Activated CD4-positive, alpha-beta T cell treated with anti-CD3 and anti-CD28 coated beads, Interleukin-2, amount 50 U/mL, for 24 hours (primary cell): ENCODE results near the gene ST7.
"Not testable (repeated sequence)": the region's sequence is repeated elsewhere in the genome, so short reads cannot be mapped to it uniquely, and the experiment has no call there.

Source experiments
- DNase-seq, 2 donors: peaks; one replicate each; pipeline ENCODE4 v3.0.0-alpha.2; 2020; ENCODE audit warnings: low read depth in 1 of 2, low spot score in 1 of 2

The ST7 gene

DNA sequence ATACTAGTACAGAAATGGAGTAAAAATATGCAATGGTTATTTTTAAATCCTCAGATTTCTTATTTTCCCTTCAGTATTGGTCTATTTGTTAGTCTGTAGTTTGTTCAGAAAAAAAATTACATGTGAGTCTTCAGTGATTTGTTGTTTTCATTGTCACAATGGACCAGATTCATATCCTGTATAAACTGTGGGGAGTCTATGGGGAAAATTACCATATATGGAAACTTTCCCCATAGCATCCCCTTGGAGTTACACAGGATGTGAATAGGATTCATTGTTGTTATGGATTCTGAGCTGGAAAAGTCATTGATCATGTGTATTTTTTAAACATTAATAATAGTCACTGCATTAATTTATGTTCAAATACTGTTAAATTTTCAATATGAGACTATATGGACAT, 72.6 kb downstream of the ST7 start:
- no peak for DNase-seq

DNA sequence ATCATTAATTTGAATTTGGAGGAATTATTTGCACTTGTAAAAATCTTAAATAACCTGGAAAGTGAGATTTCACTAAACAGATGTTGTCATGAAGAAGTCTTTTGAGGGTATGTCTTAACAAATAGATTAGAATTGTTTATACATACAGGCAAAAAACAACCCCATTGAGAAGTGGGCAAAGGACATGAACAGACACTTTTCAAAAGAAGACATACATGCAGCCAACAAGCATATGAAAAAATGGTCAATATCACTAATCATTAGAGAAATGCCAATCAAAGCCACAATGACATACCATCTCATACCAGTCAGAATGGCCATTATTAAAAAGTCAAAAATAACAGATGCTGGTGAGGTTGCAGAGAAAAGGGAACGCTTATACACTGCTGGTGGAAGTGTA, 77.0 kb downstream of the ST7 start:
- DNase-seq = not testable (repeated sequence)

DNA sequence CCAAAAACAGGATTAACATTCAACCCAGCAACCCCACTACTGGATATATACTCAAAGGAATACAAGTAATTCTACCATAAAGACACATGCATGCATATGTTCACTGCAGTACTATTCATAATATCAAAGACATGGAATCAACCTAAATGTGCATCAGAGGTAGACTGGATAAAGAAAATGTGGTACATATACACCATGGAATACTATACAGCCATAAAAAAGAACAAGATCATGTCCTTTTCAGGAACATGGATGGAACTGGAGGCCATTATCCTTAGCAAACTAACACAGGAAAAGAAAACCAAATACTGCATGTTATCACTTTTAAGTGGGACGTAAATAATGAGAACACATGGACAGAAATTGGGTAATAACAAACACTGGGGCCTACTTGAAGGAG, 77.5 kb downstream of the ST7 start:
- not testable (repeated sequence) for DNase-seq

DNA sequence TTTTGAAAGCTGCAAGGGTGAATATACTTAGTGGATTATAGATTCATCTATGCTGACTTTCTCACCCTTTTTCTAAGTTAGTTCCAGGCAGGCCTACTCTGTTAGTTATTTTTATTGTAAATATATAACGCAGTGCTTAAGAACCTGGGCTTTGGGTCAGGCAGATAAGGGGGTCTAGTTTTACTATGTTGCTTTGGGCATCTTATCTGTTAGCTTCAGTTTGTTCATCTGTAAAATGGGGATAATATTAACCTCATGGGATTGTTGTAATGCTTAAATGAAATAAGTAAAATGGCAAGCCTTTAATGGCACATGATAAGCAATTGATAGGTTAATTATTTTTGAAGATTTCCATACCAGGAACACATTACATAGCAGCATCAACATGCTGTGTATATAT, 79.5 kb downstream of the ST7 start:
- no peak for DNase-seq

DNA sequence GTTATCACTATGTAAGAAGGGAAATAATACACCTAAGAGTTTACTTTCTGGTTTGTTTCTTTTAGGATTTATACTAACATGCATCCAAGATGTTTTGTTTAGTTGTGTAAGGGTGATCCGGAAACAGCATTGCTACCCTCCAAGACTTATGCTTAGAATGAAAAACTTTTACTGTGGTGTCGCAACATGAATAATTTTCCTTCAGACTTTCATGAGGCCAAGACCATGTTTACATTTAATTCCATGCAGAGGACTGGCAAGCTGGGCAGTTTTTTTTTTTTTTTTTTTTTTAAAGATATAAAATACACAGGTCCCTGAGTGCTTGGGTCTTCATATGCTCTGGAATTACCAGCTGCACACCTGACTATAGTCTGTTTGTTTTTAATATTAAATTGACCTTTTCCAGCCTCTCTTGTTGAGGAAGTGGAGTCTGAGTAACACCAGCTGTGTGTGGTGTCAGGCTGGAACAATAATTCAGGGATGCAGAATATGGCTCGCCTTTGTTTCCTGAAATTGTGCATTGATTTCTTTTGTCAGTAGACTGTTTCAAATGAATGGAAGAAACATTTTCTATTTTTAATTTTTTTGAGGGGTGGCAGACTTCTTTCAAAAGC, 81.7 kb downstream of the ST7 start:
- no peak for DNase-seq

DNA sequence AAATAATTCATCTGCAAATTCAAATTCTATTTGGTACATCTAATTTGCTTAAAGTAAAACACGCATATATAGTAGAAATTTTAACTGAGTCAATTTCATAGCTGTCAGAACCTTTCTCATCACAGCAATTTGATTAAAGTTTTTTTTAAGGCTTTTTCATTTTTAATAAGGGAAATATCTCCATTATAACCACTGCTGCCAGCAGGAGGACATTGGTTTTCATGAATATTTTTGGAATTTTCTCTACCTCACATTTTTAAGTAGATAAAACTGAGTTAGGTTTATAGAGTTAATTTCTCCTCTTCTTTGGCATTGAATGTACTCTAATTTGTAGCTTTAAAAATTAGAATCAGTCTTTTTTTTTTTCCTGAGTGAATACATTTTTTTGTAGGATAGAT, 82.2 kb downstream of the ST7 start:
- no peak for DNase-seq

DNA sequence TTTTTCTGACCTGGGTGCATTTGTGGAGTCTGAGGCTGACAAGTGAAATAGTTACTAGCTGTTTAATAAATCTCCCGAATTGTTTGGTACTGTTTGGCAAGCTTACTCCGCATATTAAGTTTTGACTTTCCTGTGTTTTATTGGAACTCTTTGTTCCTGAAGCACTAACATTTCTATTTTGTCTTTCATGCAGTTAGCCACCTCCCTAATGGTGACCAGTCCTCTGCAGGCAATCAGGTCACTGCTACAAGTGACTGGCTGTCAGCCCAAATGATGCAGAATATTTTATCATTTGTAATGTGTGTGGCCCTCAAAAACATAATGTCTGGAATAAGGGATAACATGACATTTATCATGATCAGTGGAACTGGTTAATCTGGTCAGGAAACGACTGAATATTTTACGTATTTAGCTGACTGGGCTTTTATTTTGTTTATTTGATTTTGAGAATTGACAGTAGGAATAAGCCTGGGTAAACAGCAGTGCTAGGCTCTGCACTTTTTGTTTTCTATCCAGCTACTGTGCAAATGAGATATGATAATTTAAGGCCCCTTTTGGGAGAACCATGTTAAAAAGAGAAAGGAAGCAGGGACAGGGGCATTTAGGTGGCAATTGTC, 82.9 kb downstream of the ST7 start:
- DNase-seq = no peak

DNA sequence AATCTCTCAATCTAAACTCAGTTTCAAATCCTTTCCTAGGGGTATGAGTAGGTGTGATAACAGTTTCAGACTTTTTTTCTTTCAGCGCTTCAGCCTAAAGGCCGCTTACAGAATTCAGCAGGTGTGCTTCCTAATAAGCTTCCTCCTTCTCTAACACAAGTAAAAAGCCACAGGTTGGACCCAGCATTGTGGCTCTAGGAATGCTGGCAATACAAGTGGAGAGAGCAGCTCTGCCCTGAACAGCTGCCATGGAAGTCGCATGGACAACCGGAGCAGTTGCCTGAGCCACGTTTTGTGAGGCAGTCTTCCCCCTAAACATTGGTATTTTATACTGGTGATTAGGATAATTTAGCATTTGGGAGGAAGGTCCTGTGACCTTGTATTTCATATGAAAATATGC, 83.5 kb downstream of the ST7 start:
- DNase-seq = no peak

DNA sequence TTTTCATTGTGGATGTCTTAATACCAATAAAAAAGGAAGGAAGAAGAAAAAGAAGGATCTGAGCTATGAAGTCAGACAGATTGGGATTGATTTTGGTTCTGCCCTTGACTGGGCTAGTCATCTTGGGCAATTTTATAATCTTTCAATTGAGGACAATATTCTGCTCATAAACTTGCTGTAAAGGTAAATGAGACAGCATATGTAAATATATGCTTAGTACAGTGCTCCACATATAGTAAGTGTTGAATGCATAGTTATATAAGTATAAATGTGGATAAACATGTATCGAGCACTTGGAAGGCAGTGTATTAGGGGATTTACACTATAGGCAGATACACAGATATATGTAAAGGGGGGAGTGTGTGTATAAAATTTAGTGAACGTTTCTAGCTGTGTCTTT, 85.1 kb downstream of the ST7 start:
- DNase-seq = no peak

DNA sequence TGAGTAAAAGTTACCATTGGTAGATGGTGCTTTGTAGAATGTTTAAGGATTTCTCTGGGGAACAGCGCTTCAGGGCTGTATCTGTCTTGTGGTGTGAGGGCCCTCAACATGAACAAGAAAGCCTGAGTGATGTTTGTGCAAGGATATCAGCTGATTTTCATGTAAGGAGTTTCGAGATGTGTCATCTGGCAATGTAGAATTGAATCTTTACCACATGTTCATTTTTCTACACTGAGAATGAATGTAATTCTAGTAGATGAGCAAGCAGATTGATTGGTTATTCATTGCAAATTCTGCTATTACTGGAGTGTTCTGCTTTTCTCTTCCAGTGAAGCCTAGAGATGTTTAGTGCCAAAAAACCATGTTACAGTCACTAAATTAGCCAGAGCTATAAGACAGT, 87.7 kb downstream of the ST7 start:
- no peak for DNase-seq

DNA sequence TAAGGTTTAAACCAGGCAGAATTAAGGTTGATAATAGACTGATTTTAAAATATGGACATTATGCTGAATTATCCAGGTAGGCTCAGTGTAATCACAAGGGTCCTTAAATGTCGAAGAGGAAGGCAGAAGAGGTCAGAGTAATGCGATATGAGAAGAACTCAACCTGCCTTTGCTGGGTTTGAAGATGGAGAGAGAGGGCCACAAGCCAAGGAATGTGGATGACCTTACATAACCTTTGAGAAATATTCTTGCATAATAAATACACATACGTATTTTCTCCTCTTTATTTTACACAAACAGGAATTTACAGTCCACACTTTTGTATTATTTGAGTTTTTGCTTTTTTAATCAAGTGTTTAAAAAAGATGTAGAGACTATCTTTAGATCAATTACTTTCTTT, 88.5 kb downstream of the ST7 start:
- DNase-seq = no peak

DNA sequence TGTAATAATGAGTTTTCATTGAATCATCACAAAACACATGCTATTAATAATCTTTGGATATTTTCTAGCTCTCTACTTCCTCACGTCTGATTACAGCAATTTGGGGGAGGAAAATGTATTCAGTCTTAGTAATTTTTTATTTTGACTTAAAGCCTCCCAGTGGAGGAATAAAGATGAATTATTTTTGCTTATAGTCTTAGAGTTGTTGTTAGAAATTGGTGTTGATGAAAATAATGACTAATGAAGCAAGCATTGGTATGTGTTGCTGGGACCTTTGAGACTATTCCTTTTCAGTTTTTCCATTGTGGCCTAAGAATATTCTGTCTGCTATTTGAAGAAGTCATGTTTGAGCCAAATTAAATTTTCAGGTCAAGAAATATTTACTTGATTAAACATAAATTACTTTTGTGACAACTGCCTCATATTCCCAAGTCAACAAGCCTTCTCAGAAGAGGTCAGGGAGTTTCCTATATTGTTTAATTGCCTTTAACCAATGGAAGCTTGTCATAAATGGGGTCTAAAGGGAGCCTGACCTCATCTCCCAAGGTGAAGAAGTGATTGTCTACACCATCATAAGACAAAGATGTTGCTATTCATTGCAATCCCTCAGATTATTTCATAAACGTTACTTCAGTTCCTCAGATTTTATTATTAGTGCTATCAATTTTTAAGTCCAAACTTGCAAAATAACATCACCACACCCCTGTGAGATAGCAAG, 90.0 kb downstream of the ST7 start:
- DNase-seq = no peak

DNA sequence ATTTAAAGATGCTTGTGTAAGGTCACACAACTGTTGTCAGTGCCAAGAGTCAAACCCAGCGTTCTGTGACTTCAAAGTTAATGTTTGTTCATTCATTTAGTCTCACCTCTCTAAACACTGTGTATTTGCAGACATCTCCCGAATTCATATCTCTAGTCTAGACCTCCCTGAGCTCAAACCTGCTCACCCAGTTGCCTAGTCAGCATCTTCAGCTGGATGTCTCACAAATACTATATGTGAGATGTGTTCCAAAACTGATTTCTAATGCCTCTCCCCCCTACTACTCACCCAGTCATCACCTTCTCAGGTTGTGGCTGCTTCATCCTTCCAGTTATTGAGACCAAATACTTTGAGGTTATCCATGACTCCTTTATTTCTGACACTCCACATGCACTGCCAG, 91.4 kb downstream of the ST7 start:
- DNase-seq = no peak

DNA sequence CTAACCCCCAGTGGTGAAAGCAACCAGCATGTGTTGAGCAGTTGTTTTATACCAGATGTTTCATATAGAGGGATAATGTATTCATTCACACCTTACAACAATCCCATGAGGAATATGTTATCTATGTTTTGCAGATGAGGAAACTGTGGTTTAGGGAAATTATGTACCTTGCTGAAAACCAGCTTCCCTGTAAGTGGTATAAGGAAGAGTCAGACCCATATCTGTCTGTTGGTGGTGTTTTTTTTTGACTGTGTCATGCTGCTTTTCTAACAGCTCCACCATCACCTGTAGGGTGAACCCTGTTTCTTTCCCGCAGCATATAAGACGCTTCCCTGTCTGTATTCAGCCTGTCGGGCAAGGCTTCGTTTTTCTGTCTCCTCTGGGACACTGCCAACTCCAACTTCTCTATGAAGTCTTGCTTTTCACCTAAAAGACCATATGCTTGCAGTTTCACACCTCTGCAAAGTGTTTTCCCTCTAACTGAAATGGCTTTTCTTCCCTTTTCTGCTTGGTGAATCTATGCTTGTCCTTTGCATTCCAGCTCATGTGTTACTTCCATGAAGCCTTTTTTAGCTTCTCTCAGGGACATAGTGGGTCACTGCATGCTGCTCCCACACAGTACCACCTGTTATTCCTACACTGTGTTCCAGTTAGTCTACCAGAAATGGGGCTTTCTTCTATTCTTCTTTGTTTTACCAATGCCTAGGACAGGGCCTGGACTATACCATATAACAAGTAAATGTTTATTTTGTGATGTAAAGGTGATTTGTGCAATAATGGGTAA, 92.8 kb downstream of the ST7 start:
- no peak for DNase-seq

DNA sequence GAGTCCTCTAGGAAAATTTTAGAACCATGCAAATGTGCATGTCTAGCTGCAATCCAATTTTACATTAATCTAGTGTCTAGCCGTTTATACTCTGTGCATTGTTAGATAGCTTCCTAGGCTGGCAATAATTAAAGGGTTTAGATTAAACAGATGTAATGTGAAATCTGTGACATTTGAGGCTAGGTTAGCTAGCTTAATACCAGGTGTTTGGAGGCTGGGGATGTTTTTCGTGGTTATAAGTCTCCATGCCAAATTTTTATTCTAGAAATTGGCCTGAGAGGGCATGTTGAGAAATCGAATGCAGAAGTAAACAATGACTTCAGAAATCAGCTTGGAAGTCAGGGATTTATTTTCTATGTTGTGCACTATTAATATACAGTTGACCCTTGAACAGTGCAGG, 94.2 kb downstream of the ST7 start:
- DNase-seq = no peak

DNA sequence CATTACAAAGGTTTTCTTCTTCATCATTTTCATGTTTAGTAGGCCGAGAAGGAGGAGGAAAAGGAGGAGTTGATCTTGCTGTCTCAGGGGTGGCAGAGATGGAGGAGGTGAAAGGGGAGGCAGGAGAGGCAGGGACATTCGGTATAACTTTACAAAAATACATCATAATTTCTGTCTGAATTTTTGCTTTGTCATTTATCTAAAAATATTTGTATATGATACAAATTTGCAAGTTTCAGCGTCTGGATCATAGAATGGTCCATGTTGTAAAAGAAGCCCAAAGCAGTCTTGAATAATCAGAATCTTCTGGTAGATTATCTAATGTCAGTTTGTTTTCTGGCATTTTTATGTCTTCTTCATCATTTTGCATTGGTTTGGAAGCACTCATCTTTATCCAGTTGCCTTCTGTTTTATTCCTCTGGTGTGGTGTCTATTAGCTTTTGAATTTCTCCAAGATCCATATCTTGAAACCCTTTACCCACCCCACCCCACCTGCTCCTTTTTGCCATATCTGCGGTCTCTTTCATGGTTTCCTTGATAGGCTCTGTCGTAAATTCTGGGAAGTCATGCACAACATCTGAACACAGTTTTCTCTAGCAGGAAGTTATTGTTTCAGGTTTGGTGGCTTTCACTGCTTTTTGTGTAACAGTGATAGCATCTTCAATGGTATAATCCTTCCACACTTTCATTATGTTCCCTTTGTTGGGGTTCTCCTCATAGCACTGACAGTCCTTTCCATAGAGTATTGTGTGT, 95.0 kb downstream of the ST7 start:
- DNase-seq = no peak

DNA sequence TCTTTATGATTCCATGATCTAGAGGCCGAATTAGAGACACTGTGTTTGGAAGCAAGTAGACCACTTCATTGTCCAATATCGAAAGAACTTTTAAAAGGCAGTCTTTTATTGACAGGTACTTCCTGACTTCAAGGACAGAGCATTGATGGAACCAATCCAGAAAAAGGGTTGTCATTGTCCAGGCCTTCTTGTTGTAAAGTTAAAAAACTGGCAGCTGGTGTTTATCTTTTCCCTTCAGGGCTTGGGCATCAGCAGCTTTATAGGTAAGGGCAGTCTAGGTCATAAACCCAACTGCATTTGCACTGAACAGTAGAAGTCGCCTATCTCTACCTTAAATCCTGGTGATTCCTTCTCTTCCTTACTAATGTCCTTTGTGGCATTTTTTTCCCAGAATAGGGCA, 95.6 kb downstream of the ST7 start:
- no peak for DNase-seq

DNA sequence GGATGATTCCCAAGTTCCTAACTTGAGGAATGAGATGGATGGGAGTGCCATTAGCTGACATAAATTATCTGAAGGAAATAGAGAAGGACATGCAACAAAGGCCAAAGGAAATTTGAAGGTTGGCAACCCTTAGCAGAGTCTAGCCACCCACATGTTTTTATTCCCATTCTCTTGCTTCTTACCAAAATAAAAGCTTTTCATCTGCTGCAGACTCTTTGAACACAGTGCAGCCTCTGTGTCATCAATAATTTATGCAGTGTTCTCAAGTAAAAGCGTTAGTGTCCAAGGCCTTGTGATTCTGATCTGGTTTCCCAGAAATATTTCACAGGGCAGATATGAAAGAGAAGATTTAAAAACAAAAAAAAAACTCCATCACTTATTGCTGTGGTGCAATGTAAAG, 98.5 kb downstream of the ST7 start:
- DNase-seq = no peak

DNA sequence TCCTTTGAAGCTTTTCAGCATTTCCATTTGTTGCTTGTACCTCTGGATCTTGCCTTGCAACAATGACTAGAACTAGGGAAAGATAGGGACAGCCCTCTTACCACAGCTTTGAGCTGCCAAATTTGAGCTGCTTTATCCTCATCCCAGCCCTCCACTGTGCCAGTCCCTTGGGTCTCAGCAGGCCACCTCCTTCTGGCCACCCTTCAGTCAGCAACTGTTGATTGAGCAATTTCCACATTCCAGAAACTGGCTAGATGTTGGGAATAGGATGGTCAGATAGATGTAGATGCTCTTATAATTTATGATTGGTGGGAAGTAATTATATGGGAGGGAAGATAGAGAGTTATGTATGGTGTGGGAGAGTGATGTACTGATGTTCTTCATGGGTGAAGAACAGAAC, 100.1 kb downstream of the ST7 start:
- DNase-seq = no peak

DNA sequence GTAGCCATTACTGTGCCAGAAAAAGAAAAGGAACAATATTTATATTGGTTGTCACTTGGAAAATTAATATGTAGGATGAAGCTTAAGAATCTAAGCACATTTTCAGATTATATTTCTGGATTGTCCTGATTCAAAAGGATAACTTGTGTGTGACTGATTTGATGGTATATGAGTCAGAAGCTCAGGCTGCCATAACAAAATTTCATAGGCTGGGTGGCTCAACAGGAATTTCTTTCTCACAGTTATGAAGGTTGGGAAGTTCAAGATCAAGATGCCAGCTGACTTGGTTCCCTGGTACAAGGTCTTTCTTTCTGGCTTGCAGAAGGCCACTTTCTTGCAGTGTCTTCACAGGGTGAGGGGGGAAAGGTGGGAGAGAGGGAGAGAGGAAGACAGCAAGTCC, 108.5 kb downstream of the ST7 start:
- DNase-seq = no peak

DNA sequence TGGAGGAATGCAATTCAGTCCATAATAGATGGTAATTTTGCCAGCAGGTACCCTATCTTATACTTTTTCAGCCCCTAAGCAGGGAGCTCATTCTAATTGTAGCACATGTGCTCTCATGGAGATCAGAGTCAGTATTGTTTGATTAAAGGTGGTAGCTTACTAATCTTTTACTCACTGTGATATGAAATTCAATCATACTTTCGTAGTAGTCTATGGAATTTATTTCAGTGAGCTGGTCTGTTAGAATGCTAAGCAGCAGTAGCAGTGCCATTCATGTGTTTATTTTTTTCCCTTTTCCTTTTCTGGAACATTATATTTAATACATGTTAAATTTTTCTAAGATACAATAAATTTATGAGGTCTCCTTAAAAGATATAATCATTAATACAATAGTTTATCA, 109.0 kb downstream of the ST7 start:
- no peak for DNase-seq
